SK-N-SH treated with all-trans-retinoic acid at 6 μM for 48 hours (cell line): Measurements from ENCODE around the gene RPEL1.

Source experiments
- ATAC-seq: fragments of 200-7000 bp; cut with Tn5 transposase; 3 replicates; pipeline ENCODE4 v1.9.1; 2020; ENCODE audit warnings: mild to moderate bottlenecking, moderate library complexity
- ARNTL ChIP-seq: fragments of 450-650 bp; formaldehyde crosslinking; IDR thresholded peaks from 2 replicates; pipeline ENCODE4 v1.5.0; 2020; ENCODE audit warnings: low read depth, mild to moderate bottlenecking, moderate library complexity, borderline replicate concordance
- BACH2 ChIP-seq: fragments of 250-450 bp; sonication (Bioruptor Pico); IDR thresholded peaks from 2 replicates; pipeline ENCODE4 v1.9.0; 2021; ENCODE audit warnings: mild to moderate bottlenecking, borderline replicate concordance
- GLIS3 ChIP-seq: fragments of 250-450 bp; sonication (Bioruptor Pico); IDR thresholded peaks from 2 replicates; pipeline ENCODE4 v1.5.0; 2020; ENCODE audit warnings: mild to moderate bottlenecking, moderate library complexity
- ISL1 ChIP-seq: fragments of 250-450 bp; sonication (Bioruptor Pico); IDR thresholded peaks from 2 replicates; pipeline ENCODE4 v2.1.2; 2022; ENCODE audit warnings: mild to moderate bottlenecking, moderate library complexity
- OSR1 ChIP-seq: fragments of 250-450 bp; sonication (Bioruptor Pico); IDR thresholded peaks from 2 replicates; pipeline ENCODE4 v1.8.0; 2022; ENCODE audit warnings: moderate library complexity, mild to moderate bottlenecking, inconsistent platforms
- PATZ1 ChIP-seq: fragments of 250-450 bp; sonication (Bioruptor Pico); IDR thresholded peaks from 2 replicates; pipeline ENCODE4 v1.8.0; 2020; ENCODE audit warnings: mild to moderate bottlenecking, moderate library complexity, borderline replicate concordance
- PPARA ChIP-seq: fragments of 250-450 bp; sonication (Bioruptor Pico); IDR thresholded peaks from 2 replicates; pipeline ENCODE4 v1.5.0; 2020; ENCODE audit warnings: mild to moderate bottlenecking, borderline replicate concordance
- RARB ChIP-seq: fragments of 250-450 bp; sonication (Bioruptor Pico); IDR thresholded peaks from 2 replicates; pipeline ENCODE4 v1.8.0; 2021; ENCODE audit warnings: mild to moderate bottlenecking, moderate library complexity
- TCF4 ChIP-seq: fragments of 250-450 bp; sonication (Bioruptor Pico); IDR thresholded peaks from 2 replicates; pipeline ENCODE4 v1.8.0; 2021; ENCODE audit warnings: mild to moderate bottlenecking, moderate library complexity, borderline replicate concordance
- TSHZ2 ChIP-seq: fragments of 250-450 bp; sonication (Bioruptor Pico); IDR thresholded peaks from 2 replicates; pipeline ENCODE4 v1.5.0; 2020; ENCODE audit warnings: mild to moderate bottlenecking, moderate library complexity
- ZC3H10 ChIP-seq: fragments of 250-450 bp; sonication (Bioruptor Pico); IDR thresholded peaks from 2 replicates; pipeline ENCODE4 v1.5.1; 2021; ENCODE audit warnings: mild to moderate bottlenecking, moderate library complexity
- ZFP3 ChIP-seq: fragments of 250-450 bp; sonication (Bioruptor Pico); IDR thresholded peaks from 2 replicates; pipeline ENCODE4 v1.5.0; 2020; ENCODE audit warnings: mild to moderate bottlenecking, moderate library complexity
- ZFP30 ChIP-seq: fragments of 450-650 bp; formaldehyde crosslinking; IDR thresholded peaks from 2 replicates; pipeline ENCODE4 v1.5.0; 2022; ENCODE audit warnings: mild to moderate bottlenecking, moderate library complexity
- ZNF565 ChIP-seq: fragments of 450-650 bp; formaldehyde crosslinking; conservative IDR thresholded peaks from 2 replicates; pipeline ENCODE4 v1.5.0; 2020; ENCODE audit warnings: low read depth, mild to moderate bottlenecking, moderate library complexity
- ZNF70 ChIP-seq: fragments of 450-650 bp; formaldehyde crosslinking; IDR thresholded peaks from 2 replicates; pipeline ENCODE4 v1.5.0; 2020; ENCODE audit warnings: mild to moderate bottlenecking, moderate library complexity
- ZNF8 ChIP-seq: fragments of 450-650 bp; formaldehyde crosslinking; IDR thresholded peaks from 2 replicates; pipeline ENCODE4 v1.5.0; 2020; ENCODE audit warnings: mild to moderate bottlenecking, moderate library complexity
- TF ChIP-seq, protein P1 (sequence below): fragments of 250-450 bp; sonication (Bioruptor Pico); IDR thresholded peaks from 2 replicates; pipeline ENCODE4 v1.8.0; 2021; ENCODE audit warnings: low read depth, mild to moderate bottlenecking, moderate library complexity, borderline replicate concordance
- TF ChIP-seq, protein P2 (sequence below): fragments of 250-450 bp; sonication (Bioruptor Pico); IDR thresholded peaks from 2 replicates; pipeline ENCODE4 v1.5.1; 2021; ENCODE audit warnings: mild to moderate bottlenecking, moderate library complexity

The RPEL1 gene

DNA sequence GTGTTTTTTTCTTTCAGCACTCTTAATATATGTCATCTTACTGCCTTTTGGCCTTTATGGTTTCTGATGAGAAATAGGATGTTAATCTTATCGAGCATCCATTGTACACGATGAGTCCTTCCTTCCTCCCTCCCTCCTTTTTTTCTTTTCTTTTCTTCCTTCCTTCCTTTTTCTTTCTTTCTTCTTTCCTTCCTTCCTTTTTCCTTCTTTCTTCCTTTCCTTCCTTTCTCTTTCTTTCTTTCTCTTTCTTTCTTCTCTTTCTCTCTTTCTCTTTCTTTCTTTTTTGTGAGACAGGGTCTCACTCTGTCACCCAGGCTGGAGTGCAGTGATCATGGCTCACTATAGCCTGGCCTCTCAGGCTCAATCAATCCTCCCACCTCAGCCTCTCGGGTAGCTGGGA lies 8.4 kb downstream of the RPEL1 start (continued):
- TF ChIP-seq, protein P1, sequence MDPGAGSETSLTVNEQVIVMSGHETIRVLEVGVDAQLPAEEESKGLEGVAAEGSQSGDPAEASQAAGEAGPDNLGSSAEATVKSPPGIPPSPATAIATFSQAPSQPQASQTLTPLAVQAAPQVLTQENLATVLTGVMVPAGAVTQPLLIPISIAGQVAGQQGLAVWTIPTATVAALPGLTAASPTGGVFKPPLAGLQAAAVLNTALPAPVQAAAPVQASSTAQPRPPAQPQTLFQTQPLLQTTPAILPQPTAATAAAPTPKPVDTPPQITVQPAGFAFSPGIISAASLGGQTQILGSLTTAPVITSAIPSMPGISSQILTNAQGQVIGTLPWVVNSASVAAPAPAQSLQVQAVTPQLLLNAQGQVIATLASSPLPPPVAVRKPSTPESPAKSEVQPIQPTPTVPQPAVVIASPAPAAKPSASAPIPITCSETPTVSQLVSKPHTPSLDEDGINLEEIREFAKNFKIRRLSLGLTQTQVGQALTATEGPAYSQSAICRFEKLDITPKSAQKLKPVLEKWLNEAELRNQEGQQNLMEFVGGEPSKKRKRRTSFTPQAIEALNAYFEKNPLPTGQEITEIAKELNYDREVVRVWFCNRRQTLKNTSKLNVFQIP (CRISPR knock-in tag), result no peak
- TF ChIP-seq ZNF8 (CRISPR knock-in tag) (no peak), ZNF70 (CRISPR knock-in tag) (no peak), OSR1 (no peak), GLIS3 (no peak), ZFP3 (CRISPR knock-in tag) (no peak), PATZ1 (CRISPR knock-in tag) (no peak), ZC3H10 (CRISPR knock-in tag) (no peak), ZNF565 (CRISPR knock-in tag) (no peak), TCF4 (CRISPR knock-in tag) (no peak)

- peak; percentile 68 for ATAC-seq
- no peak for TF ChIP-seq GLIS3
- no peak for TF ChIP-seq ZNF70 (CRISPR knock-in tag)
- no peak for TF ChIP-seq TSHZ2
- no peak for TF ChIP-seq ARNTL
- no peak for TF ChIP-seq PPARA
- TF ChIP-seq RARB, result no peak
- no peak for TF ChIP-seq ZFP30 (CRISPR knock-in tag)
- TF ChIP-seq ISL1, result no peak
- no peak for TF ChIP-seq BACH2 (CRISPR knock-in tag)
- TF ChIP-seq, all 23 proteins: peak for 0
These were observed 9.0 kb downstream of the RPEL1 start for GRCh38 chr10:103254538-103255325.

- TF ChIP-seq ISL1, result no peak
- TF ChIP-seq, protein P2, sequence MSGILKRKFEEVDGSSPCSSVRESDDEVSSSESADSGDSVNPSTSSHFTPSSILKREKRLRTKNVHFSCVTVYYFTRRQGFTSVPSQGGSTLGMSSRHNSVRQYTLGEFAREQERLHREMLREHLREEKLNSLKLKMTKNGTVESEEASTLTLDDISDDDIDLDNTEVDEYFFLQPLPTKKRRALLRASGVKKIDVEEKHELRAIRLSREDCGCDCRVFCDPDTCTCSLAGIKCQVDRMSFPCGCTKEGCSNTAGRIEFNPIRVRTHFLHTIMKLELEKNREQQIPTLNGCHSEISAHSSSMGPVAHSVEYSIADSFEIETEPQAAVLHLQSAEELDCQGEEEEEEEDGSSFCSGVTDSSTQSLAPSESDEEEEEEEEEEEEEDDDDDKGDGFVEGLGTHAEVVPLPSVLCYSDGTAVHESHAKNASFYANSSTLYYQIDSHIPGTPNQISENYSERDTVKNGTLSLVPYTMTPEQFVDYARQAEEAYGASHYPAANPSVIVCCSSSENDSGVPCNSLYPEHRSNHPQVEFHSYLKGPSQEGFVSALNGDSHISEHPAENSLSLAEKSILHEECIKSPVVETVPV (CRISPR knock-in tag), result no peak
- no peak for TF ChIP-seq ARNTL
- TF ChIP-seq PATZ1 (CRISPR knock-in tag), result no peak
- no peak for TF ChIP-seq BACH2 (CRISPR knock-in tag)
- TF ChIP-seq, protein P1 (CRISPR knock-in tag), result no peak
- no peak for TF ChIP-seq ZNF565 (CRISPR knock-in tag)
- no peak for ATAC-seq
These were observed 10.9 kb downstream of the RPEL1 start for GRCh38 chr10:103256613-103257012.
